Adipose tissue (tissue), 3 donors: ENCODE results near the gene DPP3. TPM values are rescaled to one million over a fixed set of nuclear protein-coding genes. Genes with fewer than 3 reads are reported as not detected.
"Not testable (repeated sequence)": the region's sequence is repeated elsewhere in the genome, so short reads cannot be mapped to it uniquely, and the experiment has no call there.

ENCODE experiments used
- H3K27ac ChIP-seq: one replicate; pipeline ENCODE4 v1.5.1; 2013; ENCODE audit warnings: low read depth, low read length
- WGBS, 3 donors: extraction: QIAGEN DNeasy Blood & Tissue Kit; methylation state at CpG; one replicate each; pipeline ENCODE4 v1.1.7; 2013; 5-methylcytosine and 5-hydroxymethylcytosine counted together
- polyA plus RNA-seq, 3 donors: library from polyadenylated mRNA; stranded (reverse); fragments of 200-250 nt; gene quantifications; one replicate each; pipeline ENCODE4 v1.2.3, GENCODE V29; 2013
- donor health status: healthy with polysubstance abuse.
- donor health status: Bipolar disorder and iron deficiency.
- donor health status: healthy.

DPP3 gene
- polyA plus RNA-seq, 3 donors: 15.1 to 29.0 (median 18.6) TPM

- no peak overlapping the region for H3K27ac ChIP-seq
- 75 to 80% (median 77%) methylated on average over 7 of the region's 7 CpGs for WGBS, 3 donors
Measured at GRCh38 chr11:66509131-66509561, 28.9 kb downstream of the DPP3 start.

DNA sequence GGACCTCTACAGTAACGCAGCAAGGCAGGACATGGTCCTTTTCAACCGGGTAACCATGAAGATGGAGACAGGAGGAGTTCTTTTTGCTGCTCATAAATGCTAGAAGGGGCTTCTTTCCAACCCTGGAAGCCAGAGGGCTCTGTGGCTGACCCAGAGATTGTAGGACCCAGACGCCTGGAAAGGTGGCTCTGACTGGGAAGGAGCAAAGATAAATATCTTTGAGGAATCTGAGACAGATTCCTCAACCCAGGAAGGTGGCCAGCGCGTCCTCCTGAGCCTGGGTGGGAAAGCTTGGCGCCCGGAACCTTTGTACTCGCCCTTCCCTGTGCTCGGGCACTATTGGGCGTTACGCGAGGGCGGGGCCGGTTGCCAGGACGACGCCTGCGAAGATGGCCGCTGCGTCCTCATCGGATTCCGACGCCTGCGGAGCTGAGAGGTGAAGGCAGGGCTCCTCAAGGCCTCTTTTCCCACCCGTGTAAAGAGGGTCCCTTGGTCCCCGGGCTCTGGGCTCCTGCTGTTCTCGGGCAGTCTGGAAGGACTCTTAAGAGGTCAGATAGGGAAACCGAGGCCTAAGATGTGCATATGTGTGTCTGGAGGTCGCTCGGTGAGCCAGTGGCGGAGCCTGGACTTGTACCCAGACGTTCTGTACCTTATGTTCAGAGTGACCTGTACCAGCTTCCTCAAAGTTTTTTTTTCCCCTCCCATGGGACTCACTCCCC is 30.2 kb downstream of the DPP3 start, which contains the start of gene BBS1:
BBS1 (plus strand) TSS at position 365 of the 719 bp plus-strand sequence; CDS start at position 390, 25 bp downstream.
- 0 to 1% (median 1%) methylated on average over 31 of the region's 31 CpGs for WGBS, 3 donors
- no peak within 1 kb of the TSS for H3K27ac ChIP-seq

DNA sequence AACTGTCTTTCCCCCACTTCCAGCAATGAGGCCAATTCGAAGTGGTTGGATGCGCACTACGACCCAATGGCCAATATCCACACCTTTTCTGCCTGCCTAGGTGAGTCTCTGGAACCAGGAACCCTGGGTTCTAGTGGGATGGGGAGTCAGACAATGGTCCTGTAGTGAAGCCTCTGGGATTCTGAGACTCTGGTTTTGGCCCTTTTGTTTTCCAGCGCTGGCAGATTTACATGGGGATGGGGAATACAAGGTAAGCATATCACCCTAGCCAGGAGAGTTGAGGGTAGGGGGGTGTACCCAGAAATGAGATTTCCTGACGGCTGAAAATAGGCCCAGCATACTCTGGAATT is 30.7 kb downstream of the DPP3 start:
- WGBS, 3 donors: 4 to 15% (median 9%) methylated on average over 5 of the region's 5 CpGs
- no peak overlapping the region for H3K27ac ChIP-seq

DNA sequence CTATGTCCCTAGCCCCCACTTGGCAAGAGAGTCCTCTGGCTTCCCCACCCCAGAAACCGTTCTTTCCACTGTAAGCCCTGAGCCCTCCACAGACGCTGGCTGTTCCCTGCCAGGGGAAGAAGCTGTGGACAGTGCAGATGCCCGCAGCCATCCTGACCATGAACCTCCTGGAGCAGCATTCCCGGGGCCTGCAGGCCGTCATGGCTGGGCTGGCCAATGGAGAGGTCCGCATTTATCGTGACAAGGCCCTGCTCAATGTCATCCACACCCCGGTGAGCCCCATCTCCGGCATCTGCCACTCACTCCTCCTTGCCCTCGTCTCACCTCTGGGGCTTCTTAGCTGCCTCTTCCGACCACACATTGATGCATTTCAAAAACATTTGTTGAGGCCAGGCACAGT is 43.4 kb downstream of the DPP3 start:
- H3K27ac ChIP-seq: no peak overlapping the region
- WGBS, 3 donors: 89 to 93% (median 92%) methylated on average over 11 of the region's 11 CpGs

DNA sequence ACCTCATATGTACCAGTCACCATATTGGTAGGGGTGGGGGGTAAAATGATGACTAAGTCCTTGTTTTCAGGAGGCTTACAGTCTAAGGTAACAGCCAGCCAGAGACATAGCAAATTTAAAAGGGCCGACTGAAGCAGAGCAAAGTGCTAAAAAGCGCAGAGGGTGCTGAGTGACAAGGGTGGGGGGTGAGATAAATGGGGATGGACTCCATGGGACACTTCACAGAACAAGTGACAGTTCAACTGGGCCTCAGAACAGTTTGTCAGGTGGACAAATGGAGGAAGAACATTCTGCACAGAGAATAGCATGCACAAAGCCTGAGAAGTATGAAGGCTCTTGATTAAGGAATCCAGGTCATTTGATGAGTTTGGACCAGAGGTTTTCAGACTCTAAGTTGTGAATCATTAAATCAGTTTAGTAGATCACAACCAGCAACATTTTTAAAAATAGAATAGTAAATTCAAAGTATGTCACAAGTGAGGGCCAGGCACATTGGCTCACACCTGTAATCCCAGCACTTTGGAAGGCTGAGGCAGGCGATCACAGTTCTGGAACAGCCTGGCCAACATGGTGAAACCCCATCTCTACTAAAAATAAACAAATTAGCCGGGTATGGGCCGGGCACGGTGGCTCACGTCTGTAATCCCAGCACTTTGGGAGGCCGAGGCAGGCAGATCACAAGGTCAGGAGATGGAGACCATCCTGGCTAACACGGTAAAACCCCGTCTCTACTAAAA is 44.2 kb downstream of the DPP3 start:
- WGBS, 3 donors: 85 to 94% (median 91%) methylated on average over 9 to 10 of the region's 10 CpGs
- H3K27ac ChIP-seq: no peak overlapping the region

GRCh38 chr11:66529069-66529468 is 48.8 kb downstream of the DPP3 start:
- WGBS, 3 donors: 78 to 84% (median 80%) methylated on average over 10 of the region's 10 CpGs
- H3K27ac ChIP-seq: no peak overlapping the region

GRCh38 chr11:66529655-66530054 is 49.4 kb downstream of the DPP3 start:
- H3K27ac ChIP-seq: no peak overlapping the region
- WGBS, 3 donors: 84 to 89% (median 85%) methylated on average over 12 to 13 of the region's 13 CpGs

GRCh38 chr11:66530927-66531709 is 50.9 kb downstream of the DPP3 start:
- WGBS, 3 donors: 71 to 94% (median 82%) methylated on average over 10 of the region's 10 CpGs
- H3K27ac ChIP-seq: no peak overlapping the region

- WGBS, 3 donors: 93 to 96% (median 95%) methylated on average over 11 of the region's 11 CpGs
- no peak overlapping the region for H3K27ac ChIP-seq
Measured at GRCh38 chr11:66531841-66532240, 51.6 kb downstream of the DPP3 start.

GRCh38 chr11:66532784-66533183 is 52.5 kb downstream of the DPP3 start:
- no peak overlapping the region for H3K27ac ChIP-seq
- 77 to 86% (median 80%) methylated on average over 6 of the region's 6 CpGs for WGBS, 3 donors

- no peak overlapping the region for H3K27ac ChIP-seq
- 83 to 85% (median 83%) methylated on average over 16 of the region's 16 CpGs for WGBS, 3 donors
Measured at GRCh38 chr11:66539170-66539869, 59.1 kb downstream of the DPP3 start.

DNA sequence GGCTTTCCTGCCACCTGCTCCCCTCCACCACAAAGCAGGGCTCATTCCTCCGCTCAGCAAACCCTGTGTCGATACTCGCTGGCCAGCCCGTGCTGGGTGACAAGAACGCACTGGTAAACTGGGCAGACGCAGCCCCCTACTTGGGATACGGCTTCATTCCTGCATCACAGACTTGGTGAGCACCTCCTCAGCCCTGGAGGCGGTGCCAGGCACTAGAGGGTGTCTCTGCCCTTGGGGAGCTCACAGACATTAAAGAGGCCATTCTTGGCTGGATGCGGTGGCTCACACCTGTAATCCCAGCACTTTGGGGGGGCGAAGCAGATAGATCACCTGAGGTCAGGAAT is 59.6 kb downstream of the DPP3 start:
- no peak overlapping the region for H3K27ac ChIP-seq
- WGBS, 3 donors: 88 to 95% (median 93%) methylated on average over 10 of the region's 10 CpGs

DNA sequence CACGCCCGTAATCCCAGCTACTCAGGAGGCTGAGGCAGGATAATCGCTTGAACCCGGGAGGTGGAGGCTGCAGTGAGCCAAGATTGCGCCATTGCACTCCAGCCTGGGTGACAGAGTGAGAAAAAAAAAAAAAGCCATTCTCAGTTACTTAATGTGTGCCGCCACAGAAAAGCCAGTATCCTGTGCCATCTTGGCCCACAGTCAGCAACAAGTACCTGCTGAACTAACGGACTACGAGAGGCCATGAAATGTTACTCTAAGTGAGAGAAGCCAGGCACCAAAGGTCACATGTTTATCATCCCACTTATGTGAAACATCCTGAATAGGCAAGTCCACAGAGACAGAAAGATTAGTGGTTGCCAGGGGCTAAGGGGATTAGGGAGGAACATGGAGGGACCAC is 60.4 kb downstream of the DPP3 start:
- WGBS, 3 donors: 54 to 85% (median 65%) methylated on average over 6 to 8 of the region's 8 CpGs
- not testable (repeated sequence) for H3K27ac ChIP-seq

DNA sequence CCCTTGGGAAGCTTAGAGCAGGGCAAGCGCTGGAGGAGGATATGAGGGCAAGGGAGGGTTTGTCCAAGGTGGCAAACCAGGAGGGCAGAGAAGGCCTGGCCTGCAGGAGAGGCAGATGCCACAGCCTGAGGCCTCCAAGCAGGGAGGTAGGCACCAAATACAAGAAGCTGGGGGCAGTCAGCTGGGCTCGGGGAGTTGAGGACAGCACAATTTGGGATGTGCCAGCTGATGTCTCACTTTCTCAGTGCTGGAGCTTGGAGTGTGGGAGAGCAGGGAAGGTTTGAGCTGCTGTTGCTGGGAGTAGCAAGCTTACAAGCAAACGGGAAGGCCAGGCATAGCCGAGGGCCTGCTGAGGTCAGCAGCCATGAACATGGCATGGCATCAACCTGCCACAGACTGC is 61.7 kb downstream of the DPP3 start:
- no peak overlapping the region for H3K27ac ChIP-seq
- WGBS, 3 donors: 68 to 86% (median 78%) methylated on average over 4 of the region's 4 CpGs

DNA sequence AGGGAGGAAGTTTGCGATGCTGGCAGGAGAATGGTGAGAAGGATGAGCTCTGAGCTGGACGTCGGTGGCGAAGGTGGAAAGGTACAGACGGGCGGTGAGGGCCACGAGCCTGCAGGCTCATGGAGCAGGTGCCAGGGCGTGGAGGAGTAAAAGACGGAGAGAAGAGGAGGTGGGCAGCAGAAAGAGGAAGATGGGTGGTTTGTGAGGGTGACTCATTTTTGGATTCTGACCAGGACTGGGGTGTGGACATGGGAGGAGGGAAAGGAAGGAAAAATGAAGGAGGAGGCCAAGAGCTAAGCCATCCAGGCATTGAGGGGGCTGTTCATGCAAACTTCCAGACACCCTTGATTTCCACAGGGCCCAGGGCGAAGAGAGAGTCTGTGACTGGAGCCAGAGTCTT is 62.1 kb downstream of the DPP3 start:
- H3K27ac ChIP-seq: no peak overlapping the region
- 48 to 82% (median 74%) methylated on average over 10 of the region's 10 CpGs for WGBS, 3 donors

DNA sequence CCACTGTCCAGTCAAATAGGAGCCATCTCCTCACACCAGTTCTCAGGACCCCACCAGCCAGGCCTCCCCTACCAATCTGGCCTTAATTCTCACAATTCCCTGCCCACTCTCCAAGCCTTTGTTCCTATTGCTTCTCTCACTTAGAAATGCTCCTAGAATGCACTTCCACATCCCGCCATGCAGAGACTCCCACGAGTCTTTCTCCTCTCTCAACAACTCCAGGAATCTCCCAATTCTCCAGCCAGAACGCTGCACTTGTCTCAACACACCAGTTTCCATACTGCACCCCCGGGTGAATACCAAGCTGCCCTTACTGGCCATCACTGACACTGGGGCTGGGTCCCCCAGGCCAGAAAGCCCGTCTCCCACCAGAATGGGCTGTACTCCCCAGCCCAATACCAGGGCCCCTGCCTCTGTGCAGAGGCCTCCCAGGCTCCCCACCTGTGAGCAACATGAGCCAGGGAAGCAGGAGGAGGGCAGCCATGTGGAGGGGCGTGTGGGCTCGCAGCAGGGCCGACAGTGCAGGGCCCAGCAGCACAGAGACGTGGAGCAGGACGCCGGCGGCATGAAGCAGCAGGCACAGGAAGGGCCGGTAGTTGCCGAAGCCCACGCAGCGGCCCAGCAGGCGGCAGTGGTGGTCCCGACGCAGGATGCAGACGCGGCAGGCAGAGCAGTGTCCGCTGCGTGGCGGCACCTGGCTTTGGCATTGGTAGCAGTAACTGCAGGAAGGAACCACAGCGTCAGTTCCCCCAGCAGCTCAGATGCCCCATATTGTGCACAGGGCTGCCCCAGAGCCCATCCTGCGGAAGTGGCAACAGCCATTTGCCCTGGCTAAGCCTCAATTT is 63.3 kb downstream of the DPP3 start:
- H3K27ac ChIP-seq: no peak overlapping the region

DNA sequence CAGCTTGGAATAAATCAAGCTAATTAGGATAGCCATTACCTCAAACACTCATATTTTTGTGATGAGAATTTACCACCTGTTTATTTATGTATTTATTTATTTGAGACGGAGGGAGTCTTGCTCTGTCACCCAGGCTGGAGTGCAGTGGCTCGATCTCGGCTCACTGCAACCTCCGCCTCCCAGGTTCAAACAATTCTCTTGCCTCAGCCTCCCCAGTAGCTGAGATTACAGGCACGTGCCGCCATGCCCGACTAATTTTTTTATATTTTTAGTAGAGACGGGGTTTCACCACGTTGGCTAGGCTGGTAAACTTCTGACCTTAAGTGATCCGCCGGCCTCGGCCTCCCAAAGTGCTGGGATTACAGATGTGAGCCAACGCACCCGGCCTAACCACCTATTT is 64.7 kb downstream of the DPP3 start:
- not testable (repeated sequence) for H3K27ac ChIP-seq
- 65 to 74% (median 70%) methylated on average over 14 of the region's 14 CpGs for WGBS, 3 donors

More for the DNA sequence above, 63.3 kb downstream of the DPP3 start:
- WGBS, 3 donors: 25 to 60% (median 27%) methylated on average over 26 of the region's 26 CpGs
